Measurements from ENCODE around the gene SPANXA2. TPM values are rescaled to one million over a fixed set of nuclear protein-coding genes. Genes with fewer than 3 reads are reported as not detected.
"Not testable (repeated sequence)": the region's sequence is repeated elsewhere in the genome, so short reads cannot be mapped to it uniquely, and the experiment has no call there.

SPANXA2 gene, protein sequence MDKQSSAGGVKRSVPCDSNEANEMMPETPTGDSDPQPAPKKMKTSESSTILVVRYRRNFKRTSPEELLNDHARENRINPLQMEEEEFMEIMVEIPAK
- total RNA-seq, result not detected

DNA sequence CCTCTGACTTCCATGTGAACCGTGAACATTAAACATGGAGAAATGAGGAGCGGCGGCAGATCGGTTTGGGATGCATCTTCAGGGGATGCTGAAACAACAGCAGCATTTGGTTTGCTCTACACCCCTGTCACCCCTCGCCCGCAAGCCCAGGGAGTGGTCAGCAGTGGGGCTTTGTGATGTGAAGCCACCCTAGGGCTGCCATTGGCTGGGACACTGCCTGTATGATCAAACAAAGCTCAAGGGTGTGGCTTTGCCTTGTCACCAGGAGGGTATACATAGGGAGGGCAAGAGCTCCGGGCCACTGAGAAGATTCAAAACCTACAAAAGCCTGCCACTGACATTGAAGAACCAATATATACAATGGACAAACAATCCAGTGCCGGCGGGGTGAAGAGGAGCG is at the start of gene SPANXA2:
SPANXA2 (plus strand) TSS at position 301 of the 400 bp plus-strand sequence; CDS start at position 361, 60 bp downstream.
- H3K9me3 ChIP-seq; DNase-seq (ENCODE audit: low spot score in 2 of 2); H3K4me1 ChIP-seq; H3K4me3 ChIP-seq; H3K27me3 ChIP-seq; H3K27ac ChIP-seq; H3K36me3 ChIP-seq: not testable (repeated sequence)
- WGBS, 2 donors, result no CpG with 5 or more reads among the region's 10 CpGs

DNA sequence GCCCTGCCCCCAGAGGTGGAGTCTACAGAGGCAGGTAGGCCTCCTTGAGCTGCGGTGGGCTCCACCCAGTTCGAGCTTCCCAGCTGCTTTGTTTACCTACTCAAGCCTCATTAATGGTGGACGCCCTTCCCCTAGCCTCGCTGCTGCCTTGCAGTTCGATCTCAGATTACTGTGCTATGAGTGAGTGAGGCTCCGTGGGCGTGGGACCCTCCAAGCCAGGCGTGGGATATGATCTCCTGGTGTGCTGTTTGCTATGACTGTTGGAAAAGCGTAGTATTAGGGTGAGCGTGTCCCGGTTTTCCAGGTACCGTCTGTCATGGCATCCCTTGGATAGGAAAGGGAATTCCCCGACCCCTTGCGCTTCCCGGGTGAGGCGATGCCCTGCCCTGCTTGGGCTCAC is 47.0 kb upstream of the SPANXA2 start:
- not testable (repeated sequence) for H3K4me1 ChIP-seq; DNase-seq (ENCODE audit: low spot score in 2 of 2); H3K27ac ChIP-seq; H3K9me3 ChIP-seq; H3K4me3 ChIP-seq; H3K27me3 ChIP-seq; H3K36me3 ChIP-seq
- WGBS, 2 donors, result no CpG with 5 or more reads among the region's 16 CpGs

DNA sequence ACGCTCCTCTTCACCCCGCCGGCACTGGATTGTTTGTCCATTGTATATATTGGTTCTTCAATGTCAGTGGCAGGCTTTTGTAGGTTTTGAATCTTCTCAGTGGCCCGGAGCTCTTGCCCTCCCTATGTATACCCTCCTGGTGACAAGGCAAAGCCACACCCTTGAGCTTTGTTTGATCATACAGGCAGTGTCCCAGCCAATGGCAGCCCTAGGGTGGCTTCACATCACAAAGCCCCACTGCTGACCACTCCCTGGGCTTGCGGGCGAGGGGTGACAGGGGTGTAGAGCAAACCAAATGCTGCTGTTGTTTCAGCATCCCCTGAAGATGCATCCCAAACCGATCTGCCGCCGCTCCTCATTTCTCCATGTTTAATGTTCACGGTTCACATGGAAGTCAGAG is 4.9 kb upstream of the SPANXA2 start, which contains the start of gene SPANXA1:
SPANXA1 (minus strand) TSS at position 101 of the 400 bp plus-strand sequence; CDS start at position 41, 60 bp downstream.
- H3K27ac ChIP-seq; H3K36me3 ChIP-seq; H3K4me1 ChIP-seq; H3K4me3 ChIP-seq; H3K27me3 ChIP-seq; H3K9me3 ChIP-seq; DNase-seq (ENCODE audit: low spot score in 2 of 2): not testable (repeated sequence)
- no CpG with 5 or more reads among the region's 10 CpGs for WGBS, 2 donors

DNA sequence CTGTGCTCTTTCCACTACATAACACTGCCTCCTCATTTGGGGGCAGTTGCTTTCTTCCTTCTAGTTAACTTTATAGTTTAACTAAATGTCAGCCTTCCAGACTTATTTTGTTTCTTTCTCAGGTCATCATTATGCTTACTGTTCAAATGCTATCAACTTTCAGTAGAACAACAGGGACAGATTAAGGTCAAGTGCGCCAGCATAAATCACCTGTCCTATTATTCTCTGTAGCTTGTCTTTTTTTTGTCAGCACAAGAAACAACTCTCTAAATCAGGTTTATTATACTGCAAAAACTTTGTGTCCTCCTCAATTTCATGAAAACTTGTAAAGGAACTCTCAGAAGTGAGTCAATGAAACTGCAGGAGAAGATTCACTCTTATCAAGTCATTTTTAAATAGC is 19.6 kb downstream of the SPANXA2 start:
- TF ChIP-seq, protein P1, sequence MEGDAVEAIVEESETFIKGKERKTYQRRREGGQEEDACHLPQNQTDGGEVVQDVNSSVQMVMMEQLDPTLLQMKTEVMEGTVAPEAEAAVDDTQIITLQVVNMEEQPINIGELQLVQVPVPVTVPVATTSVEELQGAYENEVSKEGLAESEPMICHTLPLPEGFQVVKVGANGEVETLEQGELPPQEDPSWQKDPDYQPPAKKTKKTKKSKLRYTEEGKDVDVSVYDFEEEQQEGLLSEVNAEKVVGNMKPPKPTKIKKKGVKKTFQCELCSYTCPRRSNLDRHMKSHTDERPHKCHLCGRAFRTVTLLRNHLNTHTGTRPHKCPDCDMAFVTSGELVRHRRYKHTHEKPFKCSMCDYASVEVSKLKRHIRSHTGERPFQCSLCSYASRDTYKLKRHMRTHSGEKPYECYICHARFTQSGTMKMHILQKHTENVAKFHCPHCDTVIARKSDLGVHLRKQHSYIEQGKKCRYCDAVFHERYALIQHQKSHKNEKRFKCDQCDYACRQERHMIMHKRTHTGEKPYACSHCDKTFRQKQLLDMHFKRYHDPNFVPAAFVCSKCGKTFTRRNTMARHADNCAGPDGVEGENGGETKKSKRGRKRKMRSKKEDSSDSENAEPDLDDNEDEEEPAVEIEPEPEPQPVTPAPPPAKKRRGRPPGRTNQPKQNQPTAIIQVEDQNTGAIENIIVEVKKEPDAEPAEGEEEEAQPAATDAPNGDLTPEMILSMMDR (IDR thresholded peaks at IDR 0.05), result no peak
- TF ChIP-seq EP300 (IDR thresholded peaks at IDR 0.05) (no peak), POLR2A (IDR thresholded peaks at IDR 0.05) (no peak)
- no peak overlapping the region for H3K27ac ChIP-seq
- no peaks in the 10 kb centered on the region for H3K36me3 ChIP-seq
- 89 to 94% methylated on average over 1 of the region's 1 CpG for WGBS, 2 donors
- no peak for DNase-seq (ENCODE audit: low spot score in 2 of 2)
- no peak overlapping the region for H3K4me3 ChIP-seq
- no peaks in the 10 kb centered on the region for H3K9me3 ChIP-seq
- H3K4me1 ChIP-seq, result no peaks in the 10 kb centered on the region
- no peaks in the 10 kb centered on the region for H3K27me3 ChIP-seq

DNA sequence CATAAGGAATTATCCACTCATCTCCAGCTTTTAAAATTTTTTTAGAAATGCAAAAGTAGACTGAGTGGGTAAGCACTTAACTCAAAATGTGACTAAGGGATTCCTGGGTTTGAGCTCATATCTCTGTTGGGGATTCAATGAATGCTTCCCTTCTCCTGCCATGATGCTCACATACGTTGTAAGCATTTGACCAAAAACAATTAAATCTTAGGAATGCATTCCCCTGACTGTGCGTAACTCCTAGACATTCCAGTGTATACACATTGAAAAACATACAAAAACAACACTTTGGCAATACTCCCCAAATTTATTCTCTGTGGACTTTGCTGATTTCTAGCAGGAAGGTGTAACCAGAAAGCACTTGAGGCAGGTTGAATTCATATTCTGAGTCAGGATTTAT is 29.8 kb downstream of the SPANXA2 start:
- Histone ChIP-seq H3K4me3 (no peak overlapping the region), H3K27ac (no peak overlapping the region), H3K9me3 (no peaks in the 10 kb centered on the region), H3K36me3 (no peaks in the 10 kb centered on the region), H3K4me1 (no peaks in the 10 kb centered on the region), H3K27me3 (no peaks in the 10 kb centered on the region)
- TF ChIP-seq EP300 (IDR thresholded peaks at IDR 0.05), result no peak
- TF ChIP-seq, protein P1 (IDR thresholded peaks at IDR 0.05), result no peak
- TF ChIP-seq POLR2A (IDR thresholded peaks at IDR 0.05), result no peak
- WGBS, 2 donors, result 38 to 45% methylated on average over 2 of the region's 2 CpGs
- DNase-seq (ENCODE audit: low spot score in 2 of 2), result no peak

DNA sequence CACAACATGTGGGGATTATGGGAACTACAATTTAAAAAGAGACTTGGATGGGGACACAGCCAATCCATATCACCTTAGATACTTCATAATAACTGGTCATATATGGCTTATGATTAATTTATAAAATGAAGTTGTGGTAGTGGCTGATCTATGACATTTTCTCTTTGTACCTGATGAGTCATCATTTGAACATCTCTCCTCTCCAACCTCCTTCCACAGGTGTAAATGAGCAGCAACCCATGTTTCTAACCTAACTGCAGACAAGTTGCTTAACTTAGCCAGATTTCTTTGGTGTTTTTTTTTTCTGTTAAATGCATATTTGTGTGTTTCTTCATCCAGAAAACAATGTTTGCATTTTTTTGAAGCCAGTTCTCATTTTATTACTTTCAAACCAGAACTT is 42.6 kb downstream of the SPANXA2 start:
- TF ChIP-seq, protein P1 (IDR thresholded peaks at IDR 0.05), result no peak
- no peak for TF ChIP-seq EP300 (IDR thresholded peaks at IDR 0.05)
- TF ChIP-seq POLR2A (IDR thresholded peaks at IDR 0.05), result no peak
- Histone ChIP-seq H3K27me3 (no peaks in the 10 kb centered on the region), H3K9me3 (no peaks in the 10 kb centered on the region), H3K27ac (no peak overlapping the region), H3K4me1 (no peaks in the 10 kb centered on the region), H3K4me3 (no peak overlapping the region), H3K36me3 (no peaks in the 10 kb centered on the region)
- no peak for DNase-seq (ENCODE audit: low spot score in 2 of 2)

DNA sequence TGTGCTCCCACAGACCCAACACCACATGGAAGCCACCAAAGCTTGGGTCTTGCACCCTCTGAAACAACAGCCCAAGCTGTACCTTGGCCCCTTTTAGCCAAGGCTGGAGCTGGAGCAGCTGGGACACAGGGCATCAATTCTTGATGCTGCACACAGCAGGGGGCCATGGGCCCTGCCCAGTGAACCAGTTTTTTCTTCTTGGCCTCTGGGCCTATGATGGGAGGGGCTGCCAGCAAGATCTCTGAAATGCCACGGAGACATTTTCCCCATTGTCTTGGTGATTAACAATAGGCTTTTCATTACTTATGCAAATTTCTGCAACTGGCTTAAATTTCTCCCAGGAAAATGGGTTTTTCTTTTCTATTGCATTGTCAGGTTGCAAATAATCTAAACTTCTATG is 49.0 kb downstream of the SPANXA2 start:
- Histone ChIP-seq H3K4me3 (no peak overlapping the region), H3K27me3 (no peaks in the 10 kb centered on the region), H3K36me3 (no peaks in the 10 kb centered on the region), H3K9me3 (no peaks in the 10 kb centered on the region), H3K4me1 (no peaks in the 10 kb centered on the region), H3K27ac (no peak overlapping the region)
- TF ChIP-seq, protein P1 (IDR thresholded peaks at IDR 0.05), result no peak
- TF ChIP-seq POLR2A (IDR thresholded peaks at IDR 0.05) (no peak), EP300 (IDR thresholded peaks at IDR 0.05) (no peak)
- 0 to 17% methylated on average over 1 of the region's 1 CpG for WGBS, 2 donors
- DNase-seq (ENCODE audit: low spot score in 2 of 2), result no peak

Data from tibial nerve (tissue), 4 donors.